OCI-LY1 (cell line): ENCODE measurements around the gene MINDY4.

Experiments used
- H2AFZ ChIP-seq: fragments of 200-600 bp; sonication (generic), shearing (Covaris generic); 2 replicates; pipeline ENCODE4 v1.6.0; 2014; ENCODE audit warnings: antibody characterized with exemption, mild to moderate bottlenecking, low read length
- H3F3A ChIP-seq: fragments of 200-600 bp; sonication (generic), shearing (Covaris generic); 2 replicates; pipeline ENCODE4 v1.6.0; 2014; ENCODE audit warnings: mild to moderate bottlenecking, antibody characterized with exemption, low read length, moderate library complexity; ENCODE audit not compliant: insufficient read depth
- H3K27ac ChIP-seq: fragments of 200-600 bp; sonication (generic); 2 replicates; pipeline ENCODE4 v1.5.1; 2014; ENCODE audit warnings: low read length, mixed run types, mild to moderate bottlenecking, low read depth; ENCODE audit not compliant: poor library complexity, severe bottlenecking
- H3K27me3 ChIP-seq: fragments of 200-600 bp; sonication (generic); 2 replicates; pipeline ENCODE4 v1.6.0; 2014; ENCODE audit warnings: antibody characterized with exemption, mild to moderate bottlenecking, low read length, moderate library complexity; ENCODE audit not compliant: insufficient read depth
- H3K36me3 ChIP-seq: fragments of 200-600 bp; sonication (generic); 2 replicates; pipeline ENCODE4 v1.6.1; 2014; ENCODE audit warnings: mild to moderate bottlenecking, antibody characterized with exemption, low read length, moderate library complexity, mixed read lengths; ENCODE audit not compliant: insufficient read depth
- H3K4me1 ChIP-seq: fragments of 200-600 bp; sonication (generic); 2 replicates; pipeline ENCODE4 v1.5.1; 2014; ENCODE audit warnings: mild to moderate bottlenecking, low read length, moderate library complexity; ENCODE audit not compliant: insufficient read depth, severe bottlenecking
- H3K4me2 ChIP-seq: fragments of 200-600 bp; sonication (generic), shearing (Covaris generic); 2 replicates; pipeline ENCODE4 v1.6.1; 2014; ENCODE audit warnings: low read length
- H3K4me3 ChIP-seq: fragments of 200-600 bp; sonication (generic); 2 replicates; pipeline ENCODE4 v1.5.1; 2014; ENCODE audit warnings: low read length, low read depth, mild to moderate bottlenecking, mixed read lengths; ENCODE audit not compliant: poor library complexity, severe bottlenecking
- H3K79me2 ChIP-seq: fragments of 200-600 bp; shearing (Covaris generic); 2 replicates; pipeline ENCODE4 v1.6.1; 2016; ENCODE audit warnings: mixed run types, low read length, mixed read lengths; ENCODE audit not compliant: insufficient read depth
- H3K9ac ChIP-seq: fragments of 200-600 bp; sonication (generic), shearing (Covaris generic); 2 replicates; pipeline ENCODE4 v1.6.1; 2014; ENCODE audit warnings: mild to moderate bottlenecking, low read length, mixed read lengths
- H3K9me2 ChIP-seq: fragments of 200-600 bp; sonication (generic), shearing (Covaris generic); 2 replicates; pipeline ENCODE4 v1.6.1; 2014; ENCODE audit warnings: low read depth, mild to moderate bottlenecking, low read length, mixed read lengths
- H3K9me3 ChIP-seq: fragments of 200-600 bp; shearing (Covaris generic); 2 replicates; pipeline ENCODE4 v1.6.1; 2014; ENCODE audit warnings: low read length, mixed read lengths
- H4K20me1 ChIP-seq: fragments of 200-600 bp; sonication (generic), shearing (Covaris generic); 2 replicates; pipeline ENCODE4 v1.6.0; 2016; ENCODE audit warnings: mild to moderate bottlenecking, low read length; ENCODE audit not compliant: insufficient read depth
- CTCF ChIP-seq: fragments of 200-600 bp; sonication (generic), shearing (Covaris generic); IDR thresholded peaks from 2 replicates; pipeline ENCODE4 v1.5.1; 2017; ENCODE audit warnings: mild to moderate bottlenecking, antibody characterized with exemption, low read length, moderate library complexity, mixed read lengths
- EZH2 ChIP-seq: fragments of 200-600 bp; sonication (generic), shearing (Covaris generic); IDR thresholded peaks from 2 replicates; pipeline ENCODE4 v1.8.0; 2017; ENCODE audit warnings: borderline replicate concordance, mixed run types, mild to moderate bottlenecking, antibody characterized with exemption, low read length, moderate library complexity, mixed read lengths

Gene MINDY4

GRCh38 chr7:30750010-30750409, 21.2 kb upstream of the MINDY4 start:
- no peaks in the 10 kb centered on the region for H3K4me1 ChIP-seq
- H3K27me3 ChIP-seq, result no peaks in the 10 kb centered on the region; the same call in 1 of the 2 replicates
- no peak for TF ChIP-seq CTCF
- H3K36me3 ChIP-seq, result no peaks in the 10 kb centered on the region
- H3K4me2 ChIP-seq, result no peak overlapping the region
- no peaks in the 10 kb centered on the region for H3K9me3 ChIP-seq
- no peaks in the 10 kb centered on the region for H3K9me2 ChIP-seq
- no peak overlapping the region for H3K9ac ChIP-seq
- no peak overlapping the region for H3K27ac ChIP-seq
- H3K4me3 ChIP-seq, result no peak overlapping the region
- no peaks in the 10 kb centered on the region for H3F3A ChIP-seq
- no peaks in the 10 kb centered on the region for H4K20me1 ChIP-seq
- H2AFZ ChIP-seq, result no peak overlapping the region
- no peaks in the 10 kb centered on the region for H3K79me2 ChIP-seq

- no peak overlapping the region for H2AFZ ChIP-seq
- H3K4me3 ChIP-seq, result no peak overlapping the region
Observed at GRCh38 chr7:30750683-30751650, 20.2 kb upstream of the MINDY4 start.

GRCh38 chr7:30751696-30752273, 19.4 kb upstream of the MINDY4 start, which contains the start of gene INMT:
Gene INMT, plus strand, starts transcription at chr7:30752135. Its CDS starts 16 bp downstream, at chr7:30752151.
- no peaks in the 10 kb centered on the region for H3F3A ChIP-seq
- no peaks in the 10 kb centered on the region for H3K9me3 ChIP-seq
- no peak within 1 kb of the TSS for H3K9ac ChIP-seq
- no peak within 1 kb of the TSS for H2AFZ ChIP-seq
- no peaks in the 10 kb centered on the region for H3K4me1 ChIP-seq
- no peak for TF ChIP-seq CTCF
- no peaks in the 10 kb centered on the region for H3K9me2 ChIP-seq
- no peaks in the 10 kb centered on the region for H3K79me2 ChIP-seq
- no peak within 1 kb of the TSS for H3K4me3 ChIP-seq
- no peak within 1 kb of the TSS for H3K4me2 ChIP-seq
- peaks cover 4% of the 10 kb centered on the region; the same call in 1 of the 2 replicates for H3K27me3 ChIP-seq
- H3K27ac ChIP-seq, result no peak within 1 kb of the TSS
- no peaks in the 10 kb centered on the region for H3K36me3 ChIP-seq
- H4K20me1 ChIP-seq, result no peaks in the 10 kb centered on the region

More at GRCh38 chr7:30750683-30751650, 20.2 kb upstream of the MINDY4 start:
- no peaks in the 10 kb centered on the region for H3K4me1 ChIP-seq
- no peaks in the 10 kb centered on the region for H3K9me2 ChIP-seq
- H4K20me1 ChIP-seq, result no peaks in the 10 kb centered on the region
- H3K79me2 ChIP-seq, result no peaks in the 10 kb centered on the region
- H3K36me3 ChIP-seq, result no peaks in the 10 kb centered on the region
- H3K4me2 ChIP-seq, result no peak overlapping the region
- no peak overlapping the region for H3K9ac ChIP-seq
- peaks cover 4% of the 10 kb centered on the region; the same call in 1 of the 2 replicates for H3K27me3 ChIP-seq
- no peaks in the 10 kb centered on the region for H3F3A ChIP-seq
- TF ChIP-seq EZH2 (no peak), CTCF (no peak)
- H3K27ac ChIP-seq, result no peak overlapping the region
- no peaks in the 10 kb centered on the region for H3K9me3 ChIP-seq
